Measurements from ENCODE around the gene SLC24A3.

The SLC24A3 gene

GRCh38 chr20:19347943-19348456 is 135.6 kb downstream of the SLC24A3 start:
- Histone ChIP-seq H3K36me3 (ENCODE audit: control insufficient read depth, insufficient read depth, low read length) (no peaks in the 10 kb centered on the region), H3K9me3 (ENCODE audit: control insufficient read depth, insufficient read depth, low read depth, low read length) (no peaks in the 10 kb centered on the region), H3K27me3 (ENCODE audit: control insufficient read depth, insufficient read depth, low read length) (no peaks in the 10 kb centered on the region), H3K27ac (ENCODE audit: low read depth, low read length) (no peak overlapping the region), H3K4me1 (ENCODE audit: control insufficient read depth, insufficient read depth, low read length) (no peaks in the 10 kb centered on the region), H3K4me3 (ENCODE audit: low read depth, low read length) (no peak overlapping the region), H3K9ac (ENCODE audit: low read length) (no peak overlapping the region)

DNA sequence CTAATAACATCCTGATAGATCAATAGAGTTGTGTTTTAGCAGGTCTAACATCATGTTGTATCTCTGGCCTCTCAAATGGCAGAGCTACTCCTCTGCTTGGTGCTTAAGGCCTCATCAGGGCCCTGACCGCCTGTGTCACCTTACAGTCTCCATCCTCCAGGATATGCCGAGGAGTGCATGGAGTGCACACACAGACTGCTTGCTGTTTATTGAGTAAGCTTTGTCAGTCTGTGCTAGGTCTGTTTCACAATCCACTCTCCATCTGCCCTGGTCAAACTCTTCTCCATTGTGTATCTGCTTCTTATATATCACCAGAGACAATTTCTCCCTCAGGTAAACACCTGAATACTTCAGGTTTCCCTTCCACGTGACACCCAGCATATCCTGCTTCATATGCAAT is 136.1 kb downstream of the SLC24A3 start:
- H3K9ac ChIP-seq (ENCODE audit: low read length) = no peak overlapping the region
- no peaks in the 10 kb centered on the region for H3K4me1 ChIP-seq (ENCODE audit: control insufficient read depth, insufficient read depth, low read length)
- no peak overlapping the region for H3K27ac ChIP-seq (ENCODE audit: low read depth, low read length)
- no peak overlapping the region for H3K4me3 ChIP-seq (ENCODE audit: low read depth, low read length)
- H3K36me3 ChIP-seq (ENCODE audit: control insufficient read depth, insufficient read depth, low read length) = no peaks in the 10 kb centered on the region
- H3K27me3 ChIP-seq (ENCODE audit: control insufficient read depth, insufficient read depth, low read length) = no peaks in the 10 kb centered on the region
- no peaks in the 10 kb centered on the region for H3K9me3 ChIP-seq (ENCODE audit: control insufficient read depth, insufficient read depth, low read depth, low read length)

GRCh38 chr20:19349879-19350278 is 137.4 kb downstream of the SLC24A3 start:
- Histone ChIP-seq H3K27me3 (ENCODE audit: control insufficient read depth, insufficient read depth, low read length) (no peaks in the 10 kb centered on the region), H3K27ac (ENCODE audit: low read depth, low read length) (no peak overlapping the region), H3K4me3 (ENCODE audit: low read depth, low read length) (no peak overlapping the region), H3K4me1 (ENCODE audit: control insufficient read depth, insufficient read depth, low read length) (no peaks in the 10 kb centered on the region), H3K9me3 (ENCODE audit: control insufficient read depth, insufficient read depth, low read depth, low read length) (no peaks in the 10 kb centered on the region), H3K9ac (ENCODE audit: low read length) (no peak overlapping the region), H3K36me3 (ENCODE audit: control insufficient read depth, insufficient read depth, low read length) (no peaks in the 10 kb centered on the region)

- no peak overlapping the region for H3K4me3 ChIP-seq (ENCODE audit: low read depth, low read length)
- H3K4me1 ChIP-seq (ENCODE audit: control insufficient read depth, insufficient read depth, low read length) = no peaks in the 10 kb centered on the region
- H3K36me3 ChIP-seq (ENCODE audit: control insufficient read depth, insufficient read depth, low read length) = no peaks in the 10 kb centered on the region
- H3K9ac ChIP-seq (ENCODE audit: low read length) = no peak overlapping the region
- H3K9me3 ChIP-seq (ENCODE audit: control insufficient read depth, insufficient read depth, low read depth, low read length) = no peaks in the 10 kb centered on the region
- no peak overlapping the region for H3K27ac ChIP-seq (ENCODE audit: low read depth, low read length)
- H3K27me3 ChIP-seq (ENCODE audit: control insufficient read depth, insufficient read depth, low read length) = no peaks in the 10 kb centered on the region
Measured at GRCh38 chr20:19351542-19351941, 139.1 kb downstream of the SLC24A3 start.

DNA sequence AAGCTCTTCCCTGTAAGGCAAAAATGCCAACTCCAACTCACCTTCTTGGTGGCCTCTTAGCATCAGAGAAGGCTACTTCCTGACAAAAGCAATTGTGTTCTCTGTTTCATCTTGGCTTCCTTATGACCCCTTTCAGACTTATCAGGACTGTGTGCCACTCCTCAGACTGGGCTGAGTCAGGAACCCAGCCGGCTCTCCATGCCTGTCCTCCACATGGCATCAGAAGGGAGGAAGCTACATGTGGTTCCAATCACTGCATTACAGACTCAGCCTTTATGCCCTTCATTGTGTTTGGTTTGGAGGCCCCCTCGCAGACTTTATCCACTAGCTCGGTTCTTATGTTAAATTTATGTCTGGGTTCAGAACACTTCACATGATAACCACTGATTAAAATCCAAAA is 142.5 kb downstream of the SLC24A3 start:
- no peaks in the 10 kb centered on the region for H3K9me3 ChIP-seq (ENCODE audit: control insufficient read depth, insufficient read depth, low read depth, low read length)
- no peaks in the 10 kb centered on the region for H3K4me1 ChIP-seq (ENCODE audit: control insufficient read depth, insufficient read depth, low read length)
- H3K27ac ChIP-seq (ENCODE audit: low read depth, low read length) = no peak overlapping the region
- no peaks in the 10 kb centered on the region for H3K36me3 ChIP-seq (ENCODE audit: control insufficient read depth, insufficient read depth, low read length)
- no peak overlapping the region for H3K4me3 ChIP-seq (ENCODE audit: low read depth, low read length)
- no peaks in the 10 kb centered on the region for H3K27me3 ChIP-seq (ENCODE audit: control insufficient read depth, insufficient read depth, low read length)
- no peak overlapping the region for H3K9ac ChIP-seq (ENCODE audit: low read length)

DNA sequence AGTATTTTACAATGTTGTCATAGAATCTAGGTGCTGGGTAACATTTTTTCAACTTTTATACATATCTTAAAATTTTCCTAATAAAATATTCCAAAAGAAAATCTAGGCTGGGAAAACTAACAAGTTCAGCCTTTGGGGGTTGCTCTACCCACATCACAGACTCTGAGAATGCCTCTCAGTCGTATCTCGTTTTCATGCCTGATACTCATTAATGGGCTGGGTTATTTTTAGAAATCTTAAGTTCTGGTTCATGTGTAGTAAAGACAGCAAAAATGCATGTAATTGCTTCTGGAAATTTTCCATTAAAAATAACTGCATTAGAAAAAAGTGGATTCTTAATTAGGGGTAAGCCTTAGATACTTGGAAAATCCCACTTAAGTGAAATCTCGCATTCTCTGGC is 149.3 kb downstream of the SLC24A3 start:
- Histone ChIP-seq H3K27me3 (ENCODE audit: control insufficient read depth, insufficient read depth, low read length) (no peaks in the 10 kb centered on the region), H3K27ac (ENCODE audit: low read depth, low read length) (no peak overlapping the region), H3K9ac (ENCODE audit: low read length) (no peak overlapping the region), H3K36me3 (ENCODE audit: control insufficient read depth, insufficient read depth, low read length) (no peaks in the 10 kb centered on the region), H3K9me3 (ENCODE audit: control insufficient read depth, insufficient read depth, low read depth, low read length) (no peaks in the 10 kb centered on the region), H3K4me3 (ENCODE audit: low read depth, low read length) (no peak overlapping the region), H3K4me1 (ENCODE audit: control insufficient read depth, insufficient read depth, low read length) (no peaks in the 10 kb centered on the region)

- Histone ChIP-seq H3K27ac (ENCODE audit: low read depth, low read length) (no peak overlapping the region), H3K9ac (ENCODE audit: low read length) (no peak overlapping the region), H3K9me3 (ENCODE audit: control insufficient read depth, insufficient read depth, low read depth, low read length) (no peaks in the 10 kb centered on the region), H3K36me3 (ENCODE audit: control insufficient read depth, insufficient read depth, low read length) (no peaks in the 10 kb centered on the region), H3K27me3 (ENCODE audit: control insufficient read depth, insufficient read depth, low read length) (no peaks in the 10 kb centered on the region), H3K4me3 (ENCODE audit: low read depth, low read length) (no peak overlapping the region), H3K4me1 (ENCODE audit: control insufficient read depth, insufficient read depth, low read length) (no peaks in the 10 kb centered on the region)
Measured at GRCh38 chr20:19363476-19363875, 151.0 kb downstream of the SLC24A3 start.

GRCh38 chr20:19367591-19367990 is 155.1 kb downstream of the SLC24A3 start:
- Histone ChIP-seq H3K4me3 (ENCODE audit: low read depth, low read length) (no peak overlapping the region), H3K27ac (ENCODE audit: low read depth, low read length) (no peak overlapping the region), H3K27me3 (ENCODE audit: control insufficient read depth, insufficient read depth, low read length) (no peaks in the 10 kb centered on the region), H3K9me3 (ENCODE audit: control insufficient read depth, insufficient read depth, low read depth, low read length) (no peaks in the 10 kb centered on the region), H3K4me1 (ENCODE audit: control insufficient read depth, insufficient read depth, low read length) (no peaks in the 10 kb centered on the region), H3K36me3 (ENCODE audit: control insufficient read depth, insufficient read depth, low read length) (no peaks in the 10 kb centered on the region), H3K9ac (ENCODE audit: low read length) (no peak overlapping the region)

DNA sequence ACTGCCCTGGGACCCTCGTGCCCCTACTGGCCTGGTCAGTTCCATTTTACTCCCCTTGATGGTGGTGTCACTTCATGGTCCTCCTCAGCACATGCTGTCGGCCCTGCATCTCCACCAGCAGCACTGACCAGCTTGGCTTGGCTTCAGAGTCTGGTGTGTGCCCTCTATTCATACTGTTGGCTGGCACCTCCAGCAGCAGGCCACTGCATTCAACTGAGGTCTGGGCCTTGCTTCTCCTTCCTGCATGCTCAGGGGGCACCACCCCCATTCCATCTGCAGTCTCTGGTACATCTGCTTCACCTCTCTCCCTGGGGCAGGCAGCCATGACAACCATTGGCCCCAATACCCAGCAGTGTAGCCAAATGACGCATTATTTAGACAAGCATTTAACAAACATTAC is 155.9 kb downstream of the SLC24A3 start:
- no peak overlapping the region for H3K27ac ChIP-seq (ENCODE audit: low read depth, low read length)
- no peaks in the 10 kb centered on the region for H3K9me3 ChIP-seq (ENCODE audit: control insufficient read depth, insufficient read depth, low read depth, low read length)
- H3K4me1 ChIP-seq (ENCODE audit: control insufficient read depth, insufficient read depth, low read length) = no peaks in the 10 kb centered on the region
- no peak overlapping the region for H3K4me3 ChIP-seq (ENCODE audit: low read depth, low read length)
- no peaks in the 10 kb centered on the region for H3K36me3 ChIP-seq (ENCODE audit: control insufficient read depth, insufficient read depth, low read length)
- no peaks in the 10 kb centered on the region for H3K27me3 ChIP-seq (ENCODE audit: control insufficient read depth, insufficient read depth, low read length)
- H3K9ac ChIP-seq (ENCODE audit: low read length) = no peak overlapping the region

DNA sequence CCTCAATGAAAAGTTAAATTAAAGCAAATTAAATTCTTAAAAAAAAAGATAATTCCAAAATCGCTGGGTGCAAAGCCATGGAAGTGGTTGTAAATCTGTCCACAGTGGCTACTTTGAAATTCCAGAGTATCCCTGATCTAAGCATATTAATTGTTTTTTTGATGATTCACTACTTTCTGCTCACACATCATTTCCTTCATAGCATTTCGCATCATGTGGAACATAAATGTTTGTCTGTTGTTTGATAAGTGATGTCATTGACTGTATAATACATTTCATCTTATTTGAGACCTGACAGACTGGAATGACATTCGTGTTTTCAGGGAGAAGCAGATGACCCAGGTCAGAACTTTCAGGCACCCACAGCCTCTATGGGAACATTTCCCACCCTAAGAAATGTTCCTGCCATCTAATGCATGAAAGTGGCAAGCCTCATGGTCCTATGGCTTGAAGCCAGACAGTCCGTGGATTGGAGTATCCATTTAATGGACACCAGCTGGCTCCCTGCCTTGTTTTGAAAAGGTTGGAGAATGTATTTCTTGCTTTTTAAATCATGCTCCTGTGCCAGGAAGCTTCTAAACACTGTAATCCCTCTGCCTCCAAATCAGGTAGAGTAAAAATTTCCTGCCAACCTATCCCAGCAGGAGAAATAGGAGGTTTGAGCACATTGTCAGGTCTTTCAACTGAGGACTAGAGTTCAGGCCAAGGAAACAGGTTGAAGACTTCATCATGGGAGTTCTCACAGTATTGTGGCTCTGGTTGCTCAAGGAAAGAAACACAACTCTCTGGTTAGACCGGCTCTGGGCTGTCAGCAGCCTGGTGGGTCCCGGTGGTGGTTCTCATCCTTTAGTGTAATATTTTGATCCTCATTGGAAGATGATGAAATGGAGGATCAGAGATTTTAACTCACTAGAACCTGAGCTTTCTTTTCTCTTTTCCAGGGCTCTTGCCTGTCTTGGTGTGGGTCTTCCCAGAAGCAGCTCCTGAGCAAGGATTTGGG is 157.9 kb downstream of the SLC24A3 start:
- Histone ChIP-seq H3K4me1 (ENCODE audit: control insufficient read depth, insufficient read depth, low read length) (no peaks in the 10 kb centered on the region), H3K36me3 (ENCODE audit: control insufficient read depth, insufficient read depth, low read length) (no peaks in the 10 kb centered on the region), H3K9ac (ENCODE audit: low read length) (no peak overlapping the region), H3K27ac (ENCODE audit: low read depth, low read length) (no peak overlapping the region), H3K9me3 (ENCODE audit: control insufficient read depth, insufficient read depth, low read depth, low read length) (no peaks in the 10 kb centered on the region), H3K4me3 (ENCODE audit: low read depth, low read length) (no peak overlapping the region), H3K27me3 (ENCODE audit: control insufficient read depth, insufficient read depth, low read length) (no peaks in the 10 kb centered on the region)

DNA sequence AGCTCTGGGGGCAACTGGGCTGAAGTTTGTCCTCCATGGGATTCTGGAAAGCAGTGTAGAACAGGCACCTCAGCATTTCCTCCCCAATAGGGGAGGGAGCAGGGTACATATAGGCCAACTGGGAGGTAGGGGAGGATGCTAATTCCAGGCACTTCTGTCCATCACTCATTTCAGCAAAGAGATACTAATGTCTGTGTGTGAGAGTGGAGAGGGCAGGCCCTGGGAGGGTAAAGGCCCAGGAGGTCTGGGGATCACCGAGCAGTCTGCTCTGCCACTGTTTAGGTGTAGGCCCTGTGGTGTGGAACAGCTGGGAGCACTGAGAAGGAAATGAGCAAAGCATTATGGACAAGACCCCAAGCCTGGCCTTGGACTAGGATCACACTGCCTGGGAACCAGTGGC is 158.7 kb downstream of the SLC24A3 start:
- Histone ChIP-seq H3K4me1 (ENCODE audit: control insufficient read depth, insufficient read depth, low read length) (no peaks in the 10 kb centered on the region), H3K27ac (ENCODE audit: low read depth, low read length) (no peak overlapping the region), H3K9ac (ENCODE audit: low read length) (no peak overlapping the region), H3K36me3 (ENCODE audit: control insufficient read depth, insufficient read depth, low read length) (no peaks in the 10 kb centered on the region), H3K9me3 (ENCODE audit: control insufficient read depth, insufficient read depth, low read depth, low read length) (no peaks in the 10 kb centered on the region), H3K4me3 (ENCODE audit: low read depth, low read length) (no peak overlapping the region), H3K27me3 (ENCODE audit: control insufficient read depth, insufficient read depth, low read length) (no peaks in the 10 kb centered on the region)
